WTC11 (cell line): ENCODE results near the gene CELA3A. TPM values are rescaled to one million over a fixed set of nuclear protein-coding genes. Genes with fewer than 3 reads are reported as not detected.
"Not testable (repeated sequence)": the region's sequence is repeated elsewhere in the genome, so short reads cannot be mapped to it uniquely, and the experiment has no call there.

Experiments
- ATAC-seq: fragments of 200-7000 bp; cut with Tn5 transposase; 2 replicates; pipeline ENCODE4 v1.10.0; 2021; ENCODE audit warnings: mild to moderate bottlenecking, moderate library complexity
- CTCF ChIA-PET: fragments of 300-600 bp; sonication (Branson Sonifier 250); formaldehyde crosslinking; loops from one replicate; lab custom pipeline; 2021; ENCODE audit warnings: antibody characterized with exemption; lab: Charles Lee
- POLR2A ChIA-PET: fragments of 350-600 bp; sonication (Branson Sonifier 250); formaldehyde crosslinking; loops from one replicate; lab custom pipeline; 2021; ENCODE audit warnings: antibody characterized with exemption; lab: Charles Lee
- DNase-seq: peaks from one replicate; pipeline ENCODE4 v3.0.0; 2021; ENCODE audit warnings: low spot score
- H3K27ac Mint-ChIP-seq: 2 replicates; pipeline ENCODE4 v1.8.0; 2021; ENCODE audit warnings: mixed read lengths
- H3K27me3 Mint-ChIP-seq: 2 replicates; pipeline ENCODE4 v1.8.0; 2021; ENCODE audit warnings: low read depth, mild to moderate bottlenecking, moderate library complexity, mixed read lengths
- H3K36me3 Mint-ChIP-seq: 2 replicates; pipeline ENCODE4 v1.8.0; 2021; ENCODE audit warnings: mixed read lengths
- H3K4me1 Mint-ChIP-seq: 2 replicates; pipeline ENCODE4 v1.8.0; 2022; ENCODE audit warnings: mixed read lengths
- H3K4me3 Mint-ChIP-seq: 2 replicates; pipeline ENCODE4 v1.8.0; 2021; ENCODE audit warnings: mild to moderate bottlenecking, moderate library complexity, mixed read lengths
- H3K9me3 Mint-ChIP-seq: 2 replicates; pipeline ENCODE4 v1.8.0; 2021; ENCODE audit warnings: mixed read lengths
- total RNA-seq: library from RNA; stranded (reverse); gene quantifications from 3 replicates; pipeline ENCODE4 v1.2.3, GENCODE V29; 2021

The CELA3A gene
- total RNA-seq, 1 experiment from 2014 or later = 8.0 TPM

- CTCF ChIA-PET, POLR2A ChIA-PET: not testable (repeated sequence)
- H3K27ac Mint-ChIP-seq = 0 out of 2 replicates have a peak within 1 kb of the TSS, but pooled peaks have one; percentile 23
These were observed 24.7 kb upstream of the CELA3A start, which contains the start of gene CELA3B for GRCh38 chr1:21976703-21977239. TSS of gene CELA3B (plus strand) at chr1:21977022. CDS start at chr1:21977040, 18 bp downstream.

GRCh38 chr1:21978209-21978608, 23.2 kb upstream of the CELA3A start:
- H3K27me3 Mint-ChIP-seq, POLR2A ChIA-PET, ATAC-seq, H3K27ac Mint-ChIP-seq, H3K9me3 Mint-ChIP-seq, H3K4me3 Mint-ChIP-seq, DNase-seq, H3K36me3 Mint-ChIP-seq: not testable (repeated sequence)
- H3K4me1 Mint-ChIP-seq = peaks cover 12% of the 10 kb centered on the region
- CTCF ChIA-PET = interaction anchor here (1.5 to 1.6 kb wide), 2 partner anchors 25 to 28 kb away, joined by 3 read pairs; no protein-coding TSS in a partner anchor

More at GRCh38 chr1:21976703-21977239, 24.7 kb upstream of the CELA3A start, which contains the start of gene CELA3B:
- not testable (repeated sequence) for DNase-seq, H3K27me3 Mint-ChIP-seq, H3K36me3 Mint-ChIP-seq, ATAC-seq, H3K9me3 Mint-ChIP-seq, H3K4me3 Mint-ChIP-seq
- H3K4me1 Mint-ChIP-seq = peaks cover 13% of the 10 kb centered on the region

GRCh38 chr1:21980515-21981220, 20.8 kb upstream of the CELA3A start:
- H3K4me1 Mint-ChIP-seq, H3K36me3 Mint-ChIP-seq, H3K27me3 Mint-ChIP-seq, DNase-seq, H3K9me3 Mint-ChIP-seq, H3K27ac Mint-ChIP-seq, H3K4me3 Mint-ChIP-seq, POLR2A ChIA-PET: not testable (repeated sequence)
- CTCF ChIA-PET = interaction anchor here (0.5 to 1.6 kb wide), 5 partner anchors 25 to 159 kb away, joined by 3 to 5 read pairs (median 3); no protein-coding TSS in a partner anchor
- ATAC-seq = peak; percentile 93

- H3K4me1 Mint-ChIP-seq, POLR2A ChIA-PET, H3K9me3 Mint-ChIP-seq, H3K4me3 Mint-ChIP-seq, H3K36me3 Mint-ChIP-seq, H3K27me3 Mint-ChIP-seq, H3K27ac Mint-ChIP-seq, ATAC-seq, DNase-seq: not testable (repeated sequence)
- CTCF ChIA-PET = interaction anchor here (0.5 to 1.6 kb wide), 3 partner anchors 25 to 159 kb away, joined by 3 to 5 read pairs (median 4); no protein-coding TSS in a partner anchor
These were observed 20.2 kb upstream of the CELA3A start for GRCh38 chr1:21981253-21981652.

- not testable (repeated sequence) for H3K4me1 Mint-ChIP-seq, H3K27me3 Mint-ChIP-seq, H3K4me3 Mint-ChIP-seq, H3K9me3 Mint-ChIP-seq, H3K27ac Mint-ChIP-seq, DNase-seq, H3K36me3 Mint-ChIP-seq
- ChIA-PET CTCF (interaction anchor here (1.0 kb wide), 1 partner anchor 24 kb away, joined by 3 read pairs; no protein-coding TSS in a partner anchor), POLR2A (interaction anchor here (0.6 kb wide), 1 partner anchor 17 kb away, joined by 3 read pairs; no protein-coding TSS in a partner anchor)
- peak; percentile 29; the same call in 1 of the 2 replicates for ATAC-seq
These were observed 19.3 kb upstream of the CELA3A start for GRCh38 chr1:21982122-21982521.

- H3K27ac Mint-ChIP-seq, H3K27me3 Mint-ChIP-seq, H3K4me1 Mint-ChIP-seq, H3K36me3 Mint-ChIP-seq, H3K4me3 Mint-ChIP-seq, CTCF ChIA-PET, H3K9me3 Mint-ChIP-seq, POLR2A ChIA-PET, DNase-seq, ATAC-seq: not testable (repeated sequence)
These were observed 17.9 kb upstream of the CELA3A start for GRCh38 chr1:21983539-21983938.

GRCh38 chr1:21985893-21986292, 15.6 kb upstream of the CELA3A start:
- POLR2A ChIA-PET, H3K27me3 Mint-ChIP-seq, CTCF ChIA-PET, H3K4me3 Mint-ChIP-seq, H3K36me3 Mint-ChIP-seq, DNase-seq, H3K9me3 Mint-ChIP-seq, H3K4me1 Mint-ChIP-seq, ATAC-seq, H3K27ac Mint-ChIP-seq: not testable (repeated sequence)

GRCh38 chr1:21986386-21986785, 15.1 kb upstream of the CELA3A start:
- H3K36me3 Mint-ChIP-seq, CTCF ChIA-PET, H3K9me3 Mint-ChIP-seq, DNase-seq, H3K27me3 Mint-ChIP-seq, H3K4me1 Mint-ChIP-seq, H3K27ac Mint-ChIP-seq, ATAC-seq, H3K4me3 Mint-ChIP-seq: not testable (repeated sequence)
- POLR2A ChIA-PET = interaction anchor here (0.6 kb wide), 1 partner anchor 65 kb away, joined by 3 read pairs; no protein-coding TSS in a partner anchor

- DNase-seq, H3K36me3 Mint-ChIP-seq, H3K4me3 Mint-ChIP-seq, H3K4me1 Mint-ChIP-seq, H3K27me3 Mint-ChIP-seq, POLR2A ChIA-PET, CTCF ChIA-PET, H3K9me3 Mint-ChIP-seq, ATAC-seq, H3K27ac Mint-ChIP-seq: not testable (repeated sequence)
These were observed 11.6 kb upstream of the CELA3A start for GRCh38 chr1:21989672-21990393.

- DNase-seq, H3K9me3 Mint-ChIP-seq, ATAC-seq, H3K27me3 Mint-ChIP-seq, H3K36me3 Mint-ChIP-seq, H3K27ac Mint-ChIP-seq, H3K4me3 Mint-ChIP-seq, POLR2A ChIA-PET: not testable (repeated sequence)
- H3K4me1 Mint-ChIP-seq = peaks cover 14% of the 10 kb centered on the region
- CTCF ChIA-PET = interaction anchor here (0.6 to 0.9 kb wide), 2 partner anchors 114 to 516 kb away, joined by 3 to 4 read pairs; no protein-coding TSS in a partner anchor
These were observed 9.3 kb upstream of the CELA3A start for GRCh38 chr1:21992186-21992585.

- POLR2A ChIA-PET, DNase-seq, H3K9me3 Mint-ChIP-seq, H3K36me3 Mint-ChIP-seq, ATAC-seq, H3K27ac Mint-ChIP-seq, H3K4me3 Mint-ChIP-seq, H3K27me3 Mint-ChIP-seq: not testable (repeated sequence)
- CTCF ChIA-PET = interaction anchor here (0.6 kb wide), 1 partner anchor 476 kb away, joined by 3 read pairs; no protein-coding TSS in a partner anchor
- peaks cover 23% of the 10 kb centered on the region for H3K4me1 Mint-ChIP-seq
These were observed 6.7 kb upstream of the CELA3A start for GRCh38 chr1:21994716-21995115.
